SK-N-SH treated with all-trans-retinoic acid at 6 μM for 48 hours (cell line): ENCODE results near the gene EVC.

Experiments used
- ATAC-seq: fragments of 200-7000 bp; cut with Tn5 transposase; 3 replicates; pipeline ENCODE4 v1.9.1; 2020; ENCODE audit warnings: mild to moderate bottlenecking, moderate library complexity
- BACH2 ChIP-seq: fragments of 250-450 bp; sonication (Bioruptor Pico); IDR thresholded peaks from 2 replicates; pipeline ENCODE4 v1.9.0; 2021; ENCODE audit warnings: mild to moderate bottlenecking, borderline replicate concordance
- CREB5 ChIP-seq: fragments of 250-450 bp; sonication (Bioruptor Pico); IDR thresholded peaks from 2 replicates; pipeline ENCODE4 v1.5.1; 2020; ENCODE audit warnings: low read depth, mild to moderate bottlenecking, moderate library complexity
- CSDC2 ChIP-seq: fragments of 250-450 bp; sonication (Bioruptor Pico); IDR thresholded peaks from 2 replicates; pipeline ENCODE4 v1.5.0; 2020; ENCODE audit warnings: mild to moderate bottlenecking, moderate library complexity
- ESRRG ChIP-seq: fragments of 250-450 bp; sonication (Bioruptor Pico); IDR thresholded peaks from 2 replicates; pipeline ENCODE4 v1.6.1; 2021; ENCODE audit warnings: mild to moderate bottlenecking
- GLIS3 ChIP-seq: fragments of 250-450 bp; sonication (Bioruptor Pico); IDR thresholded peaks from 2 replicates; pipeline ENCODE4 v1.5.0; 2020; ENCODE audit warnings: mild to moderate bottlenecking, moderate library complexity
- ISL1 ChIP-seq: fragments of 250-450 bp; sonication (Bioruptor Pico); IDR thresholded peaks from 2 replicates; pipeline ENCODE4 v2.1.2; 2022; ENCODE audit warnings: mild to moderate bottlenecking, moderate library complexity
- OSR1 ChIP-seq: fragments of 250-450 bp; sonication (Bioruptor Pico); IDR thresholded peaks from 2 replicates; pipeline ENCODE4 v1.8.0; 2022; ENCODE audit warnings: moderate library complexity, mild to moderate bottlenecking, inconsistent platforms
- PATZ1 ChIP-seq: fragments of 250-450 bp; sonication (Bioruptor Pico); IDR thresholded peaks from 2 replicates; pipeline ENCODE4 v1.8.0; 2020; ENCODE audit warnings: mild to moderate bottlenecking, moderate library complexity, borderline replicate concordance
- POU6F1 ChIP-seq: fragments of 250-450 bp; sonication (Bioruptor Pico); IDR thresholded peaks from 2 replicates; pipeline ENCODE4 v1.8.0; 2021; ENCODE audit warnings: low read depth, mild to moderate bottlenecking, moderate library complexity, borderline replicate concordance
- PPARA ChIP-seq: fragments of 250-450 bp; sonication (Bioruptor Pico); IDR thresholded peaks from 2 replicates; pipeline ENCODE4 v1.5.0; 2020; ENCODE audit warnings: mild to moderate bottlenecking, borderline replicate concordance
- RARB ChIP-seq: fragments of 250-450 bp; sonication (Bioruptor Pico); IDR thresholded peaks from 2 replicates; pipeline ENCODE4 v1.8.0; 2021; ENCODE audit warnings: mild to moderate bottlenecking, moderate library complexity
- SNAI2 ChIP-seq: fragments of 250-450 bp; sonication (Bioruptor Pico); IDR thresholded peaks from 2 replicates; pipeline ENCODE4 v1.5.0; 2020; ENCODE audit warnings: mild to moderate bottlenecking, moderate library complexity
- TCF4 ChIP-seq: fragments of 250-450 bp; sonication (Bioruptor Pico); IDR thresholded peaks from 2 replicates; pipeline ENCODE4 v1.8.0; 2021; ENCODE audit warnings: mild to moderate bottlenecking, moderate library complexity, borderline replicate concordance
- TOX ChIP-seq: fragments of 250-450 bp; sonication (Bioruptor Pico); IDR thresholded peaks from 2 replicates; pipeline ENCODE4 v1.8.0; 2021; ENCODE audit warnings: mild to moderate bottlenecking, moderate library complexity, borderline replicate concordance
- TSHZ2 ChIP-seq: fragments of 250-450 bp; sonication (Bioruptor Pico); IDR thresholded peaks from 2 replicates; pipeline ENCODE4 v1.5.0; 2020; ENCODE audit warnings: mild to moderate bottlenecking, moderate library complexity
- ZC3H10 ChIP-seq: fragments of 250-450 bp; sonication (Bioruptor Pico); IDR thresholded peaks from 2 replicates; pipeline ENCODE4 v1.5.1; 2021; ENCODE audit warnings: mild to moderate bottlenecking, moderate library complexity
- ZFP3 ChIP-seq: fragments of 250-450 bp; sonication (Bioruptor Pico); IDR thresholded peaks from 2 replicates; pipeline ENCODE4 v1.5.0; 2020; ENCODE audit warnings: mild to moderate bottlenecking, moderate library complexity
- ZFP30 ChIP-seq: fragments of 450-650 bp; formaldehyde crosslinking; IDR thresholded peaks from 2 replicates; pipeline ENCODE4 v1.5.0; 2022; ENCODE audit warnings: mild to moderate bottlenecking, moderate library complexity
- ZNF565 ChIP-seq: fragments of 450-650 bp; formaldehyde crosslinking; conservative IDR thresholded peaks from 2 replicates; pipeline ENCODE4 v1.5.0; 2020; ENCODE audit warnings: low read depth, mild to moderate bottlenecking, moderate library complexity
- ZNF70 ChIP-seq: fragments of 450-650 bp; formaldehyde crosslinking; IDR thresholded peaks from 2 replicates; pipeline ENCODE4 v1.5.0; 2020; ENCODE audit warnings: mild to moderate bottlenecking, moderate library complexity
- ZNF8 ChIP-seq: fragments of 450-650 bp; formaldehyde crosslinking; IDR thresholded peaks from 2 replicates; pipeline ENCODE4 v1.5.0; 2020; ENCODE audit warnings: mild to moderate bottlenecking, moderate library complexity

Gene EVC

GRCh38 chr4:5823542-5824211 is 112.7 kb downstream of the EVC start:
- no peak for ATAC-seq
- TF ChIP-seq GLIS3 (no peak), ESRRG (CRISPR knock-in tag) (no peak), OSR1 (CRISPR knock-in tag) (no peak), ZNF8 (CRISPR knock-in tag) (no peak), ZNF70 (no peak), TOX (CRISPR knock-in tag) (no peak), RARB (CRISPR knock-in tag) (no peak), ZC3H10 (CRISPR knock-in tag) (no peak), TCF4 (no peak), TSHZ2 (CRISPR knock-in tag) (no peak), CSDC2 (CRISPR knock-in tag) (no peak), ZFP30 (CRISPR knock-in tag) (no peak), ZNF565 (CRISPR knock-in tag) (no peak), ZFP3 (CRISPR knock-in tag) (no peak), PPARA (CRISPR knock-in tag) (no peak), POU6F1 (CRISPR knock-in tag) (no peak), CREB5 (CRISPR knock-in tag) (no peak), SNAI2 (CRISPR knock-in tag) (no peak)
- TF ChIP-seq, all 23 proteins: peak for 0

- TF ChIP-seq ISL1 (CRISPR knock-in tag) (no peak), RARB (CRISPR knock-in tag) (no peak), ESRRG (CRISPR knock-in tag) (no peak), ZNF70 (no peak), PATZ1 (CRISPR knock-in tag) (no peak), ZC3H10 (CRISPR knock-in tag) (no peak), OSR1 (CRISPR knock-in tag) (no peak), SNAI2 (CRISPR knock-in tag) (no peak), BACH2 (CRISPR knock-in tag) (no peak), ZFP3 (CRISPR knock-in tag) (no peak)
- ATAC-seq = no peak
These were observed 113.2 kb downstream of the EVC start for GRCh38 chr4:5824227-5824626.

GRCh38 chr4:5824635-5825034 is 113.6 kb downstream of the EVC start:
- peak; percentile 63 for ATAC-seq
- TF ChIP-seq OSR1 (CRISPR knock-in tag) (no peak), SNAI2 (CRISPR knock-in tag) (no peak), TCF4 (no peak), PATZ1 (CRISPR knock-in tag) (no peak), ESRRG (CRISPR knock-in tag) (no peak), GLIS3 (no peak)
